ENCODE measurements around the gene COPG1.

- TF ChIP-seq EZH2 (IDR thresholded peaks at IDR 0.05; ENCODE audit: borderline replicate concordance, low read depth, low read length) (no peak), SMAD3 (CRISPR knock-in tag; conservative IDR thresholded peaks at IDR 0.05) (no peak), ZNF184 (CRISPR knock-in tag; IDR thresholded peaks at IDR 0.05) (no peak), ZBTB5 (IDR thresholded peaks at IDR 0.05) (no peak), CTCF (IDR thresholded peaks at IDR 0.05 in 2 of 3, conservative IDR thresholded peaks at IDR 0.05 in 1 of 3; ENCODE audit: insufficient read depth in 2 of 3, low read depth in 1 of 3, low read length in 3 of 3) (no peak), EP300 (IDR thresholded peaks at IDR 0.05; ENCODE audit: low read length) (no peak), NR2C2 (CRISPR knock-in tag; IDR thresholded peaks at IDR 0.05) (no peak), NR2C2 (tag; IDR thresholded peaks at IDR 0.05) (no peak), CC2D1A (IDR thresholded peaks at IDR 0.05) (no peak)
Observed at GRCh38 chr3:129320261-129320660, 70.9 kb downstream of the COPG1 start.

All from K562 (cell line).